Osteoblast (primary cell): Measurements from ENCODE around the gene PRXL2C. TPM values are rescaled to one million over a fixed set of nuclear protein-coding genes. Genes with fewer than 3 reads are reported as not detected.
"Not testable (repeated sequence)": the region's sequence is repeated elsewhere in the genome, so short reads cannot be mapped to it uniquely, and the experiment has no call there.

ENCODE experiments used
- DNase-seq: peaks from one replicate; pipeline ENCODE4 v3.0.0; 2011; ENCODE audit warnings: low spot score, mixed read lengths; ENCODE audit not compliant: insufficient read length; ENCODE audit errors: missing footprints
- H2AFZ ChIP-seq: 2 replicates; pipeline ENCODE4 v1.6.0; 2011; ENCODE audit warnings: mild to moderate bottlenecking, low read length
- H3K27ac ChIP-seq: 2 replicates; pipeline ENCODE4 v1.5.1; 2011; ENCODE audit warnings: mild to moderate bottlenecking, low read depth, low read length, moderate library complexity
- H3K27me3 ChIP-seq: 2 replicates; pipeline ENCODE4 v1.6.0; 2012; ENCODE audit warnings: mild to moderate bottlenecking, control low read depth, inconsistent platforms, low read length, moderate library complexity; ENCODE audit not compliant: insufficient read depth
- H3K36me3 ChIP-seq: 2 replicates; pipeline ENCODE4 v1.5.1; 2011; ENCODE audit warnings: mild to moderate bottlenecking, low read length, control low read depth, moderate library complexity; ENCODE audit not compliant: insufficient read depth
- H3K4me1 ChIP-seq: 2 replicates; pipeline ENCODE4 v1.5.1; 2011; ENCODE audit warnings: mild to moderate bottlenecking, low read length, control low read depth, moderate library complexity; ENCODE audit not compliant: insufficient read depth
- H3K4me2 ChIP-seq: 2 replicates; pipeline ENCODE4 v1.6.0; 2011; ENCODE audit warnings: mild to moderate bottlenecking, low read length; ENCODE audit not compliant: insufficient read depth
- H3K4me3 ChIP-seq: fragments of 200-600 bp; sonication (generic); 3 replicates; pipeline ENCODE4 v1.5.1; 2012; ENCODE audit warnings: mild to moderate bottlenecking, low read length, inconsistent platforms; ENCODE audit not compliant: insufficient read depth
- H3K79me2 ChIP-seq: 2 replicates; pipeline ENCODE4 v1.6.0; 2012; ENCODE audit warnings: mild to moderate bottlenecking, low read length, control low read depth, inconsistent platforms; ENCODE audit not compliant: insufficient read depth
- H3K9me3 ChIP-seq: 2 replicates; pipeline ENCODE4 v1.5.1; 2011; ENCODE audit warnings: low read depth, low read length, control low read depth
- H4K20me1 ChIP-seq: 2 replicates; pipeline ENCODE4 v1.6.0; 2012; ENCODE audit warnings: mild to moderate bottlenecking, low read length, control low read depth; ENCODE audit not compliant: insufficient read depth
- total RNA-seq: library from RNA; depleted of rRNA; stranded (reverse); fragments of >200 nt; gene quantifications from 2 replicates; pipeline ENCODE4 v1.2.3, GENCODE V29; 2012
- TF ChIP-seq, protein P1 (sequence below): IDR thresholded peaks from 2 replicates; pipeline ENCODE4 v1.5.1; 2011; ENCODE audit warnings: mild to moderate bottlenecking, low read depth, low read length, moderate library complexity; ENCODE audit errors: extremely low read depth

Gene PRXL2C
- total RNA-seq, 1 donor, result 30.8 TPM

DNA sequence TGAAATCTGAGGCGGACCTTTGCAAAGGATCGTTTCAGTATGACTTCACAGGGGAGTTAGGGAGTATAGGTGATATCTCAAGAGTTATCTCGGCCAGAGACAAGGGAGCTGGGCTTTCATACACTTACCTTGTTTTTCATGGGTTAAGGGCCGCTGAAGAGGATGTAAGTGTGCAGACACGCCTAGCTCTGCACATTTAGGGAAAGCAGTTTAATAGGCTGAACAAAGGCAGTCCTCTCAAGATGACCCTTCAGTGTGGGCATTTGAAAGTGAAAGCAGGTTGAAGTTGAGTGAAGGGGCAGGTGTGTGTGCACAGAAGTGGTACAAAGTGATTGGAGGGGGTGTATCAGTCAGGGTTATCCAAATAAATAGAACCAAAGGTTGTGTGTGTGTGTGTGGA is 33.1 kb upstream of the PRXL2C start:
- peaks cover 6% of the 10 kb centered on the region for H3K4me1 ChIP-seq
- no peaks in the 10 kb centered on the region for H3K9me3 ChIP-seq
- peaks cover 5% of the 10 kb centered on the region for H3K27me3 ChIP-seq
- DNase-seq, result no peak
- TF ChIP-seq, protein P1, sequence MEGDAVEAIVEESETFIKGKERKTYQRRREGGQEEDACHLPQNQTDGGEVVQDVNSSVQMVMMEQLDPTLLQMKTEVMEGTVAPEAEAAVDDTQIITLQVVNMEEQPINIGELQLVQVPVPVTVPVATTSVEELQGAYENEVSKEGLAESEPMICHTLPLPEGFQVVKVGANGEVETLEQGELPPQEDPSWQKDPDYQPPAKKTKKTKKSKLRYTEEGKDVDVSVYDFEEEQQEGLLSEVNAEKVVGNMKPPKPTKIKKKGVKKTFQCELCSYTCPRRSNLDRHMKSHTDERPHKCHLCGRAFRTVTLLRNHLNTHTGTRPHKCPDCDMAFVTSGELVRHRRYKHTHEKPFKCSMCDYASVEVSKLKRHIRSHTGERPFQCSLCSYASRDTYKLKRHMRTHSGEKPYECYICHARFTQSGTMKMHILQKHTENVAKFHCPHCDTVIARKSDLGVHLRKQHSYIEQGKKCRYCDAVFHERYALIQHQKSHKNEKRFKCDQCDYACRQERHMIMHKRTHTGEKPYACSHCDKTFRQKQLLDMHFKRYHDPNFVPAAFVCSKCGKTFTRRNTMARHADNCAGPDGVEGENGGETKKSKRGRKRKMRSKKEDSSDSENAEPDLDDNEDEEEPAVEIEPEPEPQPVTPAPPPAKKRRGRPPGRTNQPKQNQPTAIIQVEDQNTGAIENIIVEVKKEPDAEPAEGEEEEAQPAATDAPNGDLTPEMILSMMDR, result no peak
- H2AFZ ChIP-seq, result no peak overlapping the region
- no peak overlapping the region for H3K27ac ChIP-seq
- H3K79me2 ChIP-seq, result no peaks in the 10 kb centered on the region
- H4K20me1 ChIP-seq, result no peaks in the 10 kb centered on the region
- H3K36me3 ChIP-seq, result no peaks in the 10 kb centered on the region
- no peak overlapping the region for H3K4me3 ChIP-seq
- H3K4me2 ChIP-seq, result no peak overlapping the region

DNA sequence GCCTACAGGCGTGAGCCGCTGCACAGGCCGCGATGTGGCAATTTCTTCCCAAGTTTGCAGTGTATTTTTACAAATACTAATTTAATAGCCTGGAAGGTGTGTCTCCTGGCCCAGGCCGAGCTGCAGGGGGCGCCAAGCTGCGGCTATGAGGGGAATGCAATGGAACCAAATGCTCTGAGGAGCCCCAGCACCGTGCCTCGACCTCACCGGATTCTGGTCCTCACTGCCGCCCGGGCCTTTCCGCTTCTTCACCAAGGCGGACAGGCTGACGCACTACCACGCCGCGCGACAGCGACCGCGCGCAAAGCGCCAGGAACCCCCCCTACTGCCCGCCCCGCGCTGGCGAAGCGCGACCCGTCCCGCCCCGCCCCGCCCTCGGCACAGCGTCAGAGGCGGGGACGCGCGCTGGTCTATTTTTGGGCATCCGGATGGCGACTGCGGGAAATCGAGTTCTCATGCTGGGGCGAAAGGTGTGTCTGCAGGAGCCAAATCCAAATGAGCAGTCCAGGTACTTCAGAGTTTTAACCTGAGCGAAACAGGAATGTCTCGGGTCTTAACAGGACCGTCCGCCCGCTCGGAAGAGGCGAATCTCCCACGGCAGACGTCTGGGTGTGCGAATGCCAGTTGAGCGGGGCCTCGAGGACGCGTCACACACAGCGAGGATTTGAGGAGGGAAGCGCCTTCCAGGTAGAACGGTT is 31.7 kb upstream of the PRXL2C start:
- Histone ChIP-seq H4K20me1 (no peaks in the 10 kb centered on the region), H2AFZ (peak overlapping the region; percentile 99), H3K27me3 (peaks cover 5% of the 10 kb centered on the region), H3K79me2 (no peaks in the 10 kb centered on the region), H3K4me1 (peaks cover 6% of the 10 kb centered on the region), H3K9me3 (no peaks in the 10 kb centered on the region), H3K36me3 (no peaks in the 10 kb centered on the region), H3K4me3 (peak overlapping the region; percentile 79), H3K4me2 (peak overlapping the region; percentile 90), H3K27ac (no peak overlapping the region)
- TF ChIP-seq, protein P1, result peak; percentile 52
- peak; percentile 94 for DNase-seq

DNA sequence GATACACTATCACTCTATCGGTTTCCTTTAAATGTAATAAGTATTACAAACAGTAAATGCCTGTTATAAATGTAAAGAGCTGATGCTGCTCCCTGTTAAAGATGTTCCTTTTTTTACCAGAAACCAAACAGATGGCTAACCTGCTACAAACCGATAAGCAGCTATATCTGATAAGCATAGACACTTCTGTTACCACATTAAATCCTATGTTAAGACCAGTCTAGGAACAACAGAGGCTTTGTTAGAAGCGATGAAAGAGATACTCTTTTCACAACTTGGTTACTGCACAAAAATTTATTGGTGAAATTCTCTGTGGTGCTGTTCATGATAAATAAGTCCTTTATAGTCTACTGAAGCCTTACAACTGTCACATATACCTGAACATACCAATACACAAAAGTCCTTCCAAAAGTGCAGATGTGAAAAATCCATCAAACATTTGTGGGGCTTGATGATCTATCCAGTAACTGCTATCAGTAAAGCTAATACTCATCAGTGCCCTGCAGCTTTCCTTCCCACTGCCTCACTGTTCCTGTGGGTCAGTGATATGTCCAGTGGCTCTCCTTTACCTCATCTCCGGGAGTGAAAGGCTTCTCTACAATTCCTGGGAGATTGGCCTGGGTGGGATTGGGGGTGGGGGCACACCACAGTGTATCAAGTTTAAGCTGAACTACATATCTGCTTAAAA is 25.8 kb upstream of the PRXL2C start:
- H3K4me2 ChIP-seq, result no peak overlapping the region
- DNase-seq, result no peak
- H3K4me3 ChIP-seq, result no peak overlapping the region
- H4K20me1 ChIP-seq, result no peaks in the 10 kb centered on the region
- H3K27ac ChIP-seq, result no peak overlapping the region
- no peaks in the 10 kb centered on the region for H3K4me1 ChIP-seq
- no peaks in the 10 kb centered on the region for H3K9me3 ChIP-seq
- no peaks in the 10 kb centered on the region for H3K36me3 ChIP-seq
- no peak overlapping the region for H2AFZ ChIP-seq
- TF ChIP-seq, protein P1, result no peak
- H3K79me2 ChIP-seq, result no peaks in the 10 kb centered on the region
- H3K27me3 ChIP-seq, result no peaks in the 10 kb centered on the region

DNA sequence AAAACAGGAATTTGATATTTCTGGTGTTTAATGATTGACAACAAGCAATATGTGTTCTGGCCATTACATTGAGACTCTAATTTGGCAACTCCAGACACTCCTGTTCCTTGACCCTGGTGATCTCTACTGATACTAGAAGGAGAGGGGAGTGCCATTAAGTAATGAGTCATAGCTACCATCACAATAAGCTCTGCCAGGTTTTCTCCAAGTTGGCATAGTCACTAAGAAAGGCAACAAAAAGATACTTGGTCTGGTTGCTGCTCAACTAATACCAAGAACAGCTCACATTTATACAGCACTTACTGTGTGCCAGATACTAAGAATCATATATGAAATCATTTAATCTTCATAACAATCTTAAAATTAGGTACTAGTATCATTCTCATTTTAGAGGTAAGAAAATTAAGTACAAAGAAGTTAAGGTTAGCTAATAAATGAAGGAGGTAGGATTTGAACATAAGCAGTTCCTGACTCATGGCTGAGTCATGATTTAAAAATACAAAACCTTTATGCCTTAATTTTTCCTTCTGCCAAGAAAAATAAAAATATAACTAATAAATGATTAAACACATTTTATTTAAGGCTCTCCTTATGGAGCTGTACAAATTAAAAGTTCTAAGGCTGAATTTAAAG is 19.9 kb upstream of the PRXL2C start:
- Histone ChIP-seq H3K4me3 (no peak overlapping the region), H3K27ac (no peak overlapping the region), H3K4me2 (peak overlapping the region; percentile 24), H2AFZ (no peak overlapping the region), H3K79me2 (no peaks in the 10 kb centered on the region), H4K20me1 (no peaks in the 10 kb centered on the region), H3K36me3 (no peaks in the 10 kb centered on the region), H3K9me3 (no peaks in the 10 kb centered on the region), H3K4me1 (peaks cover 9% of the 10 kb centered on the region), H3K27me3 (no peaks in the 10 kb centered on the region)
- TF ChIP-seq, protein P1, result no peak
- no peak for DNase-seq

DNA sequence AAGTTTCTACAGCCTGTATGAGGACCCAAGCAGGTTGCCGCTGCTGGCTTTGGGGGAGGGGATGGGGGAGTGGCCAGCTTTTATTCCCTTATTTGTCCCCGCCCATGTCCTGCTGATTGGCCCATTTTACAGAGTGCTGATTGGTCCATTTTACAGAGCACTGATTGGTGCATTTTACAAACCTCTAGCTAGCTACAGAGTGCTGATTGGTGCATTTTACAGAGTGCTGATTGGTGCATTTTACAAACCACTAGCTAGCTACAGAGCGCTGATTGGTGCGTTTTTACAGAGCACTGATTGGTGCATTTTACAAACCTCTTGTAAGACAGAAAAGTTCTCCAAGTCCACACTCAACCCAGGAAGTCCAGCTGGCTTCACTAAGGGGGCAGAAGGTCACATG is 18.7 kb upstream of the PRXL2C start:
- not testable (repeated sequence) for H3K4me3 ChIP-seq, H3K4me1 ChIP-seq, H3K36me3 ChIP-seq, H3K9me3 ChIP-seq, H2AFZ ChIP-seq, DNase-seq, H3K27ac ChIP-seq, H3K79me2 ChIP-seq, H3K27me3 ChIP-seq, H4K20me1 ChIP-seq, H3K4me2 ChIP-seq
